ENCODE measurements around the gene AUP1.

Gene AUP1

GRCh38 chr2:74513605-74514367 is 15.7 kb downstream of the AUP1 start:
- DNase-seq (ENCODE audit: low read depth in 2 of 2) = no peak

GRCh38 chr2:74512744-74513604 is 16.5 kb downstream of the AUP1 start:
- no peak for DNase-seq (ENCODE audit: low read depth in 2 of 2)

GRCh38 chr2:74511104-74511989 is 18.2 kb downstream of the AUP1 start:
- no peak for DNase-seq (ENCODE audit: low read depth in 2 of 2)

GRCh38 chr2:74510272-74510671 is 19.2 kb downstream of the AUP1 start:
- no peak for DNase-seq (ENCODE audit: low read depth in 2 of 2)

- no peak for DNase-seq (ENCODE audit: low read depth in 2 of 2)
These were observed 21.5 kb downstream of the AUP1 start for GRCh38 chr2:74507926-74508520.

GRCh38 chr2:74507145-74507925 is 22.2 kb downstream of the AUP1 start, which contains the start of gene PCGF1:
TSS of gene PCGF1 (minus strand) at chr2:74507695. CDS start at chr2:74507668, 27 bp downstream.
- DNase-seq (ENCODE audit: low read depth in 2 of 2) = peak; percentile 96 to 99

GRCh38 chr2:74505448-74506246 is 23.9 kb downstream of the AUP1 start:
- DNase-seq (ENCODE audit: low read depth in 2 of 2) = no peak

- no peak for DNase-seq (ENCODE audit: low read depth in 2 of 2)
These were observed 24.9 kb downstream of the AUP1 start for GRCh38 chr2:74504591-74504990.

GRCh38 chr2:74503506-74504475 is 25.7 kb downstream of the AUP1 start:
- no peak for DNase-seq (ENCODE audit: low read depth in 2 of 2)

- DNase-seq (ENCODE audit: low read depth in 2 of 2) = no peak
These were observed 26.6 kb downstream of the AUP1 start for GRCh38 chr2:74502720-74503505.

- DNase-seq (ENCODE audit: low read depth in 2 of 2) = no peak
These were observed 27.3 kb downstream of the AUP1 start for GRCh38 chr2:74502147-74502719.

- DNase-seq (ENCODE audit: low read depth in 2 of 2) = no peak
These were observed 28.0 kb downstream of the AUP1 start for GRCh38 chr2:74501335-74502071.

GRCh38 chr2:74500578-74500946 is 28.9 kb downstream of the AUP1 start:
- DNase-seq (ENCODE audit: low read depth in 2 of 2) = no peak

- DNase-seq (ENCODE audit: low read depth in 2 of 2) = no peak
These were observed 29.4 kb downstream of the AUP1 start for GRCh38 chr2:74499940-74500577.

GRCh38 chr2:74499267-74499939 is 30.1 kb downstream of the AUP1 start, which contains the start of gene LBX2:
TSS of gene LBX2 (minus strand) at chr2:74499603. CDS start at chr2:74499537, 66 bp downstream.
- DNase-seq (ENCODE audit: low read depth in 2 of 2) = no peak
